Stimulated activated CD8-positive, alpha-beta memory T cell treated with anti-CD3 and anti-CD28 coated beads, Interleukin-4, amount 100 ng/mL, for 48 hours (primary cell): ENCODE results near the gene KCNT1.

Source experiments
- DNase-seq: peaks from one replicate; pipeline ENCODE4 v3.0.0-alpha.2; 2020

The KCNT1 gene

GRCh38 chr9:135804581-135805421 is 102.8 kb downstream of the KCNT1 start:
- no peak for DNase-seq

GRCh38 chr9:135805422-135806022 is 103.5 kb downstream of the KCNT1 start:
- no peak for DNase-seq

GRCh38 chr9:135809166-135809565 is 107.2 kb downstream of the KCNT1 start:
- no peak for DNase-seq

- DNase-seq, result no peak
Observed at GRCh38 chr9:135810806-135811575, 109.0 kb downstream of the KCNT1 start.

GRCh38 chr9:135811801-135812200 is 109.8 kb downstream of the KCNT1 start:
- DNase-seq, result no peak

- no peak for DNase-seq
Observed at GRCh38 chr9:135812961-135813360, 111.0 kb downstream of the KCNT1 start.

- DNase-seq, result no peak
Observed at GRCh38 chr9:135813671-135814290, 111.8 kb downstream of the KCNT1 start.

- no peak for DNase-seq
Observed at GRCh38 chr9:135814421-135815095, 112.6 kb downstream of the KCNT1 start.

GRCh38 chr9:135815413-135815812 is 113.4 kb downstream of the KCNT1 start:
- no peak for DNase-seq

- DNase-seq, result no peak
Observed at GRCh38 chr9:135815830-135816650, 114.1 kb downstream of the KCNT1 start.

- no peak for DNase-seq
Observed at GRCh38 chr9:135816651-135816970, 114.6 kb downstream of the KCNT1 start.

- DNase-seq, result no peak
Observed at GRCh38 chr9:135817951-135818717, 116.1 kb downstream of the KCNT1 start.

- no peak for DNase-seq
Observed at GRCh38 chr9:135818718-135819475, 116.9 kb downstream of the KCNT1 start.

- DNase-seq, result no peak
Observed at GRCh38 chr9:135819905-135820304, 117.9 kb downstream of the KCNT1 start.

GRCh38 chr9:135820661-135821060 is 118.7 kb downstream of the KCNT1 start:
- no peak for DNase-seq

GRCh38 chr9:135821116-135821515 is 119.1 kb downstream of the KCNT1 start:
- no peak for DNase-seq

- DNase-seq, result no peak
Observed at GRCh38 chr9:135821733-135822373, 119.9 kb downstream of the KCNT1 start.

- DNase-seq, result no peak
Observed at GRCh38 chr9:135822374-135822755, 120.4 kb downstream of the KCNT1 start.

GRCh38 chr9:135823036-135823435 is 121.1 kb downstream of the KCNT1 start:
- no peak for DNase-seq
